Uterus (tissue), 2 donors: ENCODE measurements around the gene SETBP1.

Experiments used
- POLR2A ChIP-seq, 2 donors: fragments of 450-650 bp; IDR thresholded peaks; one replicate each; pipeline ENCODE4 v1.6.1; 2016; ENCODE audit warnings: antibody characterized with exemption in 2 of 2, mild to moderate bottlenecking in 1 of 2, moderate library complexity in 1 of 2
- TF ChIP-seq, protein P1 (sequence below), 4 experiments: fragments of 200-600 bp in 2 of 4; fragments of 450-650 bp in 2 of 4; sonication (generic) in 2 of 4; IDR thresholded peaks; one replicate each; pipeline ENCODE4 v1.5.1; 2016 to 2019; ENCODE audit warnings: antibody characterized with exemption in 4 of 4, mild to moderate bottlenecking in 2 of 4, moderate library complexity in 1 of 4

DNA sequence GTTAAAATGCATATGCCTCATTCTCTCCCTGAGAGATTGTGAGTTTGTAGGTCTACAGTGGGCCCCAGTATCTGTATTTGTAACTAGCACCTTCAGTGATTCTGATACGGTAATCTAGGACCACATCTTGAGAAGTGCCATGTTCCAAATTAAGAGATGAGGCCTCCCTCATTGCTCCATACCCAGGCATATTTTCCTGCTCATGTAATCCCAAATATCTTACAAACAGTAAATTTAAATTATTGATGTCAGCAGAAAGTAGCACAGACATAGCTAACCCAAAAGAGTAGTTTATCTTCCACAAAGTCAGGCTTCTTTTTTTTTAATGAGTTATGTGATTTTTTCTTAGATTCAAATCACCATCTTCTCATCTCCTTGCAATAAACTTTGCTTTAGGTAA lies 263.8 kb downstream of the SETBP1 start:
- TF ChIP-seq, protein P1, sequence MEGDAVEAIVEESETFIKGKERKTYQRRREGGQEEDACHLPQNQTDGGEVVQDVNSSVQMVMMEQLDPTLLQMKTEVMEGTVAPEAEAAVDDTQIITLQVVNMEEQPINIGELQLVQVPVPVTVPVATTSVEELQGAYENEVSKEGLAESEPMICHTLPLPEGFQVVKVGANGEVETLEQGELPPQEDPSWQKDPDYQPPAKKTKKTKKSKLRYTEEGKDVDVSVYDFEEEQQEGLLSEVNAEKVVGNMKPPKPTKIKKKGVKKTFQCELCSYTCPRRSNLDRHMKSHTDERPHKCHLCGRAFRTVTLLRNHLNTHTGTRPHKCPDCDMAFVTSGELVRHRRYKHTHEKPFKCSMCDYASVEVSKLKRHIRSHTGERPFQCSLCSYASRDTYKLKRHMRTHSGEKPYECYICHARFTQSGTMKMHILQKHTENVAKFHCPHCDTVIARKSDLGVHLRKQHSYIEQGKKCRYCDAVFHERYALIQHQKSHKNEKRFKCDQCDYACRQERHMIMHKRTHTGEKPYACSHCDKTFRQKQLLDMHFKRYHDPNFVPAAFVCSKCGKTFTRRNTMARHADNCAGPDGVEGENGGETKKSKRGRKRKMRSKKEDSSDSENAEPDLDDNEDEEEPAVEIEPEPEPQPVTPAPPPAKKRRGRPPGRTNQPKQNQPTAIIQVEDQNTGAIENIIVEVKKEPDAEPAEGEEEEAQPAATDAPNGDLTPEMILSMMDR (IDR thresholded peaks at IDR 0.05), result no peak
- no peak for TF ChIP-seq POLR2A (IDR thresholded peaks at IDR 0.05)
